ENCODE data around the gene KIAA1549.

The KIAA1549 gene

GRCh38 chr7:138903859-138904435 is 77.2 kb downstream of the KIAA1549 start:
- no peak for DNase-seq (ENCODE audit: low spot score)

GRCh38 chr7:138903186-138903820 is 77.9 kb downstream of the KIAA1549 start:
- DNase-seq (ENCODE audit: low spot score), result no peak

GRCh38 chr7:138902161-138902560 is 79.0 kb downstream of the KIAA1549 start:
- DNase-seq (ENCODE audit: low spot score), result no peak

GRCh38 chr7:138900035-138900828 is 81.0 kb downstream of the KIAA1549 start:
- DNase-seq (ENCODE audit: low spot score), result no peak

GRCh38 chr7:138898802-138899201 is 82.4 kb downstream of the KIAA1549 start:
- DNase-seq (ENCODE audit: low spot score), result no peak

GRCh38 chr7:138898255-138898654 is 82.9 kb downstream of the KIAA1549 start:
- no peak for DNase-seq (ENCODE audit: low spot score)

- no peak for DNase-seq (ENCODE audit: low spot score)
Observed at GRCh38 chr7:138895679-138896078, 85.5 kb downstream of the KIAA1549 start.

GRCh38 chr7:138893258-138893657 is 87.9 kb downstream of the KIAA1549 start:
- no peak for DNase-seq (ENCODE audit: low spot score)

- DNase-seq (ENCODE audit: low spot score), result no peak
Observed at GRCh38 chr7:138892812-138893211, 88.4 kb downstream of the KIAA1549 start.

- no peak for DNase-seq (ENCODE audit: low spot score)
Observed at GRCh38 chr7:138892006-138892630, 89.1 kb downstream of the KIAA1549 start.

- no peak for DNase-seq (ENCODE audit: low spot score)
Observed at GRCh38 chr7:138891446-138891810, 89.8 kb downstream of the KIAA1549 start.

GRCh38 chr7:138890499-138891445 is 90.4 kb downstream of the KIAA1549 start:
- no peak for DNase-seq (ENCODE audit: low spot score)

GRCh38 chr7:138889582-138890498 is 91.3 kb downstream of the KIAA1549 start:
- no peak for DNase-seq (ENCODE audit: low spot score)

- DNase-seq (ENCODE audit: low spot score), result no peak
Observed at GRCh38 chr7:138887872-138888656, 93.1 kb downstream of the KIAA1549 start.

GRCh38 chr7:138887085-138887710 is 94.0 kb downstream of the KIAA1549 start:
- DNase-seq (ENCODE audit: low spot score), result no peak

- DNase-seq (ENCODE audit: low spot score), result peak; percentile 34
Observed at GRCh38 chr7:138886501-138886917, 94.7 kb downstream of the KIAA1549 start.

GRCh38 chr7:138885383-138886147 is 95.6 kb downstream of the KIAA1549 start:
- DNase-seq (ENCODE audit: low spot score), result no peak

GRCh38 chr7:138882249-138882648 is 98.9 kb downstream of the KIAA1549 start:
- no peak for DNase-seq (ENCODE audit: low spot score)
